ENCODE results near the gene NCF4.

DNA sequence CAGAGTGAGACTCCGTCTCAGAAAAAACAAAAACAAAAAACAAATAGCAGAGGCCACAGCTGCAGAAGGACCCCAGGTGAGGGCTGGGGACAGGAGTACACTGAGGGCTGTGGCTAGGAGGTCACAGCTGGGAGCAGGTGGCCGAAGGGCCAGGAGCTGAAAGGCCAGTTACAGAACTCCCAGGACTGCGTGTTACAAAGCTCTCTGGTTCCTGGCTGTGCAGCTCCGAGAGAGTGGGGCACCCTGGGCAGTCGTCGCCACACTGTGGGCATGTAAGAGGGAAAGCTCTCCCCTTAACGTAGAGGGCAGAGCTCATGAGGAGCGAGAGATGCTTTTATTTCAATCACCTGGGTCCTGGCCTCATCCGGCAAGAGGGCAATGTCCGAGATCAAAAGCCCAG, 10.1 kb upstream of the NCF4 start:
- TF ChIP-seq POLR2A (IDR thresholded peaks at IDR 0.05) (no peak), CTCF (IDR thresholded peaks at IDR 0.05) (no peak)

Measured in thyroid gland (tissue), 4 donors.